ENCODE measurements around the gene DNMT3A.

DNMT3A gene

DNA sequence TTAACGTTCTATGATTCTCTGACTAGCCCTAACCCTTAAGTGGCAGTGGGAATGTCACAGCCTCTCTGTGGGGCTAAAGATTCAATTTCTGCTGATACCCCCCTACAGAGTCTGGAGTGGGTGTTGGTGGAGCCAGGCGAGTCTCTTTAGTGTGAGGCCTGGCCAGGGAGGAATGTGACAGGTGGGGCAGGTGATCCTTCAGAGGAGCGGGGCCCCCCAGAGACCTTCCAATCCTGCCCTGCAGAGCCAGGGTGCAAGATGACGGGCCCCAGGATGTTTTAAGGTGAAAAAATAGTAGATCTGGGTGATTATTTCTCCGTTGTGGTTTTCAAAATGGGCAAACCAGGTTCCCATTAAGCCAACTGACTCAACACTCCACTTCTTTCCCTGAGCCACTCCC, 28.2 kb upstream of the DNMT3A start:
- Histone ChIP-seq H3K4me3 (ENCODE audit: low read depth, low read length) (no peak overlapping the region), H3K9me3 (ENCODE audit: severe bottlenecking) (no peaks in the 10 kb centered on the region), H3K27ac (no peak overlapping the region), H3K27me3 (ENCODE audit: insufficient read depth, low read depth, severe bottlenecking) (no peaks in the 10 kb centered on the region), H3K36me3 (no peaks in the 10 kb centered on the region)
- DNase-seq = peak; percentile 3
- TF ChIP-seq, protein P1, sequence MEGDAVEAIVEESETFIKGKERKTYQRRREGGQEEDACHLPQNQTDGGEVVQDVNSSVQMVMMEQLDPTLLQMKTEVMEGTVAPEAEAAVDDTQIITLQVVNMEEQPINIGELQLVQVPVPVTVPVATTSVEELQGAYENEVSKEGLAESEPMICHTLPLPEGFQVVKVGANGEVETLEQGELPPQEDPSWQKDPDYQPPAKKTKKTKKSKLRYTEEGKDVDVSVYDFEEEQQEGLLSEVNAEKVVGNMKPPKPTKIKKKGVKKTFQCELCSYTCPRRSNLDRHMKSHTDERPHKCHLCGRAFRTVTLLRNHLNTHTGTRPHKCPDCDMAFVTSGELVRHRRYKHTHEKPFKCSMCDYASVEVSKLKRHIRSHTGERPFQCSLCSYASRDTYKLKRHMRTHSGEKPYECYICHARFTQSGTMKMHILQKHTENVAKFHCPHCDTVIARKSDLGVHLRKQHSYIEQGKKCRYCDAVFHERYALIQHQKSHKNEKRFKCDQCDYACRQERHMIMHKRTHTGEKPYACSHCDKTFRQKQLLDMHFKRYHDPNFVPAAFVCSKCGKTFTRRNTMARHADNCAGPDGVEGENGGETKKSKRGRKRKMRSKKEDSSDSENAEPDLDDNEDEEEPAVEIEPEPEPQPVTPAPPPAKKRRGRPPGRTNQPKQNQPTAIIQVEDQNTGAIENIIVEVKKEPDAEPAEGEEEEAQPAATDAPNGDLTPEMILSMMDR (IDR thresholded peaks at IDR 0.05; ENCODE audit: low read depth, low read length) = no peak

DNA sequence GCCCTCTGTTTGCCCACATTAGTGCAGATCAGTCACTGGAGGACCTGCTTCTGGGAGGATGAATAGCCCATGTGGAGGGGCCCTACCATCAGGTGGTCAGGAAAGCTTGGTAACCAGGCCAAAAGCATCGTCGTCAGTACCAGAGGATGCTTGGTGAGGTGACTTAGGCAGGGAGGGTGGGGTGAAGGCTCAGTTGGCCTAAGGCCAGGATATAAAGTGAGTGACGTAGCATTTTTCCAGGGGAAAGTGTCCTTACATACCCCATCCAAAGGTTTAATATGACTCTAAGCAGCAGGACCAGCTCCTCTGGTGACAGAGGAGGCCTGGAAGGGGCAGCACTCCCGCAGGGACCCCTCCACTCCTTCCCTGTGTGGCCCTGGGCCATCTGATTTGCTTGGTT, 27.7 kb upstream of the DNMT3A start:
- no peak overlapping the region for H3K27ac ChIP-seq
- peak; percentile 4 for DNase-seq
- TF ChIP-seq, protein P1 (IDR thresholded peaks at IDR 0.05; ENCODE audit: low read depth, low read length) = no peak
- H3K36me3 ChIP-seq = no peaks in the 10 kb centered on the region
- no peaks in the 10 kb centered on the region for H3K27me3 ChIP-seq (ENCODE audit: insufficient read depth, low read depth, severe bottlenecking)
- H3K9me3 ChIP-seq (ENCODE audit: severe bottlenecking) = no peaks in the 10 kb centered on the region
- H3K4me3 ChIP-seq (ENCODE audit: low read depth, low read length) = no peak overlapping the region

DNA sequence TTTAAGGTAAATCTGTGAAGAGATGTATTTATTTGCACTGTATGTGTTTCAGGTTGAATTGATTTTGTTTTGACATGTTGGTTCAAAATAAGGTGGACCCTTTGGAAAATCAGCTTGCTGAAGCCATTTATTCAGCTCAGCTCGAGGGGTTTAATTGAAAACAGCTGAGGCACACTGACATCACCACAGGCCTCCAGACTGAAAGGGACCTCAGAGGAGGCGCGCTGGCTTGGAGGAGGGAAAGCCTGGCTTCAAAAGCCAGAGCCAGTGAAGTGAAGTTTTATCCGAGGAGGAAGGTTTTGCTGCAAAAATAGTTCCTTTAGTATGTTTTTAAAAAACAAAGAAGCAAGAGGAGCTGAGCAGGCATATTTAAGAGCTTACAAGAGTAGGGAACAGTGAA, 26.9 kb upstream of the DNMT3A start:
- Histone ChIP-seq H3K36me3 (no peaks in the 10 kb centered on the region), H3K27ac (no peak overlapping the region), H3K9me3 (ENCODE audit: severe bottlenecking) (no peaks in the 10 kb centered on the region), H3K27me3 (ENCODE audit: insufficient read depth, low read depth, severe bottlenecking) (no peaks in the 10 kb centered on the region), H3K4me3 (ENCODE audit: low read depth, low read length) (no peak overlapping the region)
- TF ChIP-seq, protein P1 (IDR thresholded peaks at IDR 0.05; ENCODE audit: low read depth, low read length) = no peak
- DNase-seq = no peak

DNA sequence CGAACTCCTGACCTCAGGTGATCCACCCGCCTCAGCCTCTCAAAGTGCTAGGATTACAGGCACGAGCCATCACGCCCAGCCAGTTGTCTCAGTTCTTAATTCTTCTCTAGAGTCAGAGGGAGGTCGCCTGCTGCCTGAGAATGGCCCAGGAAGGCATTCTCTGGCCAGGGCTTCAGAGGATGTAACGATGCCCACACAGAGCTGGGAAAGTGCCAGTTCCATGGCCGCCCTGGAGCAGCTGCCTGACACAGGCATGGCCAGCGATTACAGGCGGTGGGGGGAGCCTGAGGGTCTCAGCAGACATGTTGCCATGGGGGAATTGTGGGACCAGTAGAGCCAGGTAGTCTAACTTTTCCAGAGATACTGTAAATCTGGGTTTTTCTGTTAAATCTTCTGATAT, 25.6 kb upstream of the DNMT3A start:
- Histone ChIP-seq H3K27ac (no peak overlapping the region), H3K9me3 (ENCODE audit: severe bottlenecking) (no peaks in the 10 kb centered on the region), H3K27me3 (ENCODE audit: insufficient read depth, low read depth, severe bottlenecking) (no peaks in the 10 kb centered on the region), H3K4me3 (ENCODE audit: low read depth, low read length) (no peak overlapping the region), H3K36me3 (no peaks in the 10 kb centered on the region)
- TF ChIP-seq, protein P1 (IDR thresholded peaks at IDR 0.05; ENCODE audit: low read depth, low read length) = no peak
- DNase-seq = no peak

DNA sequence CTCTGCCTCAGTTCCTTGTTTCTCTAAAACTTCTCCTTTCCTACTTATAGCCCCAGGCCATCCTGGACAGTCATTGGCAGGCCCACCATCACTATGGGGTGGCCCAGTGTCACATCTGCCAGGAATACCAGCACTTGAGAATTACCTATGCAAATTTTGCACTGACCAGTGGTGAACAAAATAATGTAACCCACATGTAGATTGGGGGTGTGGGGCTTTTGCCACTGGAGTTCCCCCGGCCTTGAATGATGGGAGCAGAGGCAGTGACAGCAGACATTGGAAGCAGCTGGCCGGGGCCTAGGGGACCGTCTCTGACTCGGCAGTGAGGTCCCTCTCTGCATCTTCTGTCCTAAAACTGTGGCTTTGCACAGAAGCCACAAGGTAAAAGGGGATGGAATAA, 24.9 kb upstream of the DNMT3A start:
- Histone ChIP-seq H3K27me3 (ENCODE audit: insufficient read depth, low read depth, severe bottlenecking) (no peaks in the 10 kb centered on the region), H3K36me3 (no peaks in the 10 kb centered on the region), H3K4me3 (ENCODE audit: low read depth, low read length) (no peak overlapping the region), H3K9me3 (ENCODE audit: severe bottlenecking) (peaks cover 3% of the 10 kb centered on the region), H3K27ac (no peak overlapping the region)
- no peak for DNase-seq
- TF ChIP-seq, protein P1 (IDR thresholded peaks at IDR 0.05; ENCODE audit: low read depth, low read length) = no peak

DNA sequence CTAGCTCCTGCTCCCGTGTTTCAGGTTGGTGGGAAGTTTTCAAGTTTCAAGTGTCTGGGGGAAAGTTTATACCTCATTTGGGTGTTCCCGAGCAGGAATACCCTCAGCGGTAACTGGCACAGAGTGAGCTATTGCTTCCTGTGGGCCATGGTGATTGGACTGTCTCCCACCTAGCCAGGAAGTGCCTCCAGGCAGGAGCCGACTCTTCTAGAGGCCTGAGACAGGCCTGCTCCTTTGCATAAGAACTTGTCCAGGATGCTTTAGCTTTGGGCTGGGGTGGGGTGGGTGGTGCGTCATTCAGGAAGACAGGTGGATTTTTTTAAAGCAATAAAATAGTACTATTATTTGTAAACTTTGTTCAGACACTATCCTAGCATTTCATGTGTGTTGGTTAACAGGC, 23.5 kb upstream of the DNMT3A start:
- Histone ChIP-seq H3K27ac (no peak overlapping the region), H3K4me3 (ENCODE audit: low read depth, low read length) (no peak overlapping the region), H3K9me3 (ENCODE audit: severe bottlenecking) (peaks cover 3% of the 10 kb centered on the region), H3K27me3 (ENCODE audit: insufficient read depth, low read depth, severe bottlenecking) (no peaks in the 10 kb centered on the region), H3K36me3 (no peaks in the 10 kb centered on the region)
- DNase-seq = no peak
- TF ChIP-seq, protein P1 (IDR thresholded peaks at IDR 0.05; ENCODE audit: low read depth, low read length) = no peak
